Fibroblast of the aortic adventitia (primary cell): Measurements from ENCODE around the gene IVL. TPM values are rescaled to one million over a fixed set of nuclear protein-coding genes. Genes with fewer than 3 reads are reported as not detected.

Source experiments
- DNase-seq: peaks from one replicate; pipeline ENCODE4 v3.0.0-alpha.2; 2010; ENCODE audit warnings: low read depth
- H3K4me3 ChIP-seq: 2 replicates; pipeline ENCODE4 v1.5.1; 2011; ENCODE audit warnings: low read depth, mild to moderate bottlenecking, control low read depth, low read length, moderate library complexity
- CTCF ChIP-seq: IDR thresholded peaks from 2 replicates; pipeline ENCODE4 v1.5.1; 2011; ENCODE audit warnings: mild to moderate bottlenecking, low read length, control low read depth, inconsistent platforms; ENCODE audit not compliant: insufficient read depth
- total RNA-seq: library from RNA; depleted of rRNA; stranded (reverse); fragments of >200 nt; gene quantifications from 2 replicates; pipeline ENCODE4 v1.2.3, GENCODE V29; 2012; ENCODE audit warnings: low replicate concordance

The IVL gene, protein sequence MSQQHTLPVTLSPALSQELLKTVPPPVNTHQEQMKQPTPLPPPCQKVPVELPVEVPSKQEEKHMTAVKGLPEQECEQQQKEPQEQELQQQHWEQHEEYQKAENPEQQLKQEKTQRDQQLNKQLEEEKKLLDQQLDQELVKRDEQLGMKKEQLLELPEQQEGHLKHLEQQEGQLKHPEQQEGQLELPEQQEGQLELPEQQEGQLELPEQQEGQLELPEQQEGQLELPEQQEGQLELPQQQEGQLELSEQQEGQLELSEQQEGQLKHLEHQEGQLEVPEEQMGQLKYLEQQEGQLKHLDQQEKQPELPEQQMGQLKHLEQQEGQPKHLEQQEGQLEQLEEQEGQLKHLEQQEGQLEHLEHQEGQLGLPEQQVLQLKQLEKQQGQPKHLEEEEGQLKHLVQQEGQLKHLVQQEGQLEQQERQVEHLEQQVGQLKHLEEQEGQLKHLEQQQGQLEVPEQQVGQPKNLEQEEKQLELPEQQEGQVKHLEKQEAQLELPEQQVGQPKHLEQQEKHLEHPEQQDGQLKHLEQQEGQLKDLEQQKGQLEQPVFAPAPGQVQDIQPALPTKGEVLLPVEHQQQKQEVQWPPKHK
- total RNA-seq: not detected in 2 replicates

- H3K4me3 ChIP-seq: no peak within 1 kb of the TSS
- TF ChIP-seq CTCF: no peak
- no peak for DNase-seq
Measured at GRCh38 chr1:152907686-152908601, at the start of gene IVL. Gene IVL (plus strand): TSS chr1:152908546. CDS start chr1:152909798, 1,252 bp downstream.

DNA sequence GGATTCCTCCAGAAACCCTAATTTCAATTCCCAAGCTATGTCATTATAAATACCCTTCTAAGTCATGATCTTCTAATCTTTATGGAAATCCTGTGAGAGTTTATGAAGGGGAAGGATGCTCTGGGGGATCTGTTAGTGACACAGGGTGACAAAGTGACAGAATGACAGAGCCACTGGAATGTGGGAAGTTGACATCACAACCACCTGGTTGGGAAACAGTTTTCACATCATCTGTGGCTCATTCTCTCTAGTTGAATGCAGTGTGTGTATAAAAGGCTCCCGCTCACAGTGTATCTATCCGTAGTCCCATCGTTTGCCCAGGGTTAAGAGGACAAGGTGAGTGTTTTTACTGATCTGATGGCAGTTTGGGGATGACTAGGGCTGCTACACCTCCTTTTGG, 48.6 kb upstream of the IVL start, which contains the start of gene LCE7A:
Gene LCE7A, plus strand, starts transcription at position 301 of the 400 bp plus-strand sequence. CDS start 702 bp downstream, outside the sequence.
- H3K4me3 ChIP-seq: no peak within 1 kb of the TSS
- no peak for DNase-seq
- TF ChIP-seq CTCF: no peak

DNA sequence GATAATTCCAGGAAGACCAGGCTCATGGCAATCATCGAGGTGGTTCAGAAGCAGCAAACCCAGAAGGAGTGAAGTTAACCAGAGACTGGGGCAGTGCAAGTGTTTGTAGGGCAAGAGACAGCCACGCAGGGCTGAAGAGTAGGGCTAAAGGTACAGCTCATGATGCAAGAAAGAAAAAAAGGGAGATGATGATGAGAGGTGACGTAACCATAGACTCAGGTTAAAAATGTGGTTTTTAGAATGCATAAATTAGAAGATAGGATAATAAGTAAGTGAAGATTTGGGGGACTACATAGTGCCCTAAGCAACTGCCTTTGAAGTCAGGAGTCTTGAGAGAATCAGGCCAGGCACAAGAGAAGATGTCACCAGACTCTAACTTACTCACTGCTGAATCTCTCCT, 48.2 kb upstream of the IVL start:
- H3K4me3 ChIP-seq: no peak overlapping the region
- TF ChIP-seq CTCF: no peak
- no peak for DNase-seq

GRCh38 chr1:152861374-152861773, 47.0 kb upstream of the IVL start:
- no peak for TF ChIP-seq CTCF
- no peak overlapping the region for H3K4me3 ChIP-seq
- DNase-seq: no peak

- no peak for DNase-seq
- no peak for TF ChIP-seq CTCF
- no peak overlapping the region for H3K4me3 ChIP-seq
Measured at GRCh38 chr1:152864443-152864842, 43.9 kb upstream of the IVL start.

- no peak overlapping the region for H3K4me3 ChIP-seq
- DNase-seq: no peak
- no peak for TF ChIP-seq CTCF
Measured at GRCh38 chr1:152866321-152866720, 42.0 kb upstream of the IVL start.
